A549 (cell line): ENCODE data around the gene IER5L.

Experiments
- BHLHE40 ChIP-seq: IDR thresholded peaks from 2 replicates; pipeline ENCODE4 v1.6.1; 2012; ENCODE audit warnings: low read depth, low read length, inconsistent platforms
- CBX2 ChIP-seq: fragments of 200-600 bp; sonication (generic); IDR thresholded peaks from 2 replicates; pipeline ENCODE4 v1.6.1; 2016; ENCODE audit warnings: low read depth, mild to moderate bottlenecking, borderline replicate concordance
- EHMT2 ChIP-seq: fragments of 200-600 bp; sonication (generic); IDR thresholded peaks from 2 replicates; pipeline ENCODE4 v1.6.1; 2016; ENCODE audit warnings: antibody characterized with exemption, low read depth, mild to moderate bottlenecking, moderate library complexity
- HEYL ChIP-seq: fragments of 250-450 bp; sonication (Bioruptor Pico); IDR thresholded peaks from 2 replicates; pipeline ENCODE4 v1.8.0; 2021; ENCODE audit warnings: mild to moderate bottlenecking, moderate library complexity
- KDM1A ChIP-seq: fragments of 200-600 bp; sonication (generic); IDR thresholded peaks from 2 replicates; pipeline ENCODE4 v1.6.1; 2016; ENCODE audit warnings: low read depth, mild to moderate bottlenecking
- NR3C1 ChIP-seq: fragments of >200 bp; sonication (Bioruptor Twin); formaldehyde crosslinking; IDR thresholded peaks from 3 replicates; pipeline ENCODE4 v1.6.1; 2017
- RNF2 ChIP-seq: fragments of 200-600 bp; sonication (generic); IDR thresholded peaks from 2 replicates; pipeline ENCODE4 v1.6.1; 2016; ENCODE audit warnings: low read depth, mild to moderate bottlenecking, antibody characterized with exemption, moderate library complexity, borderline replicate concordance
- TF ChIP-seq, protein P1 (sequence below): fragments of >200 bp; sonication (Bioruptor Twin); formaldehyde crosslinking; IDR thresholded peaks from 3 replicates; pipeline ENCODE4 v1.5.1; 2016
- TF ChIP-seq, protein P2 (sequence below): IDR thresholded peaks from 2 replicates; pipeline ENCODE4 v1.6.1; 2012

DNA sequence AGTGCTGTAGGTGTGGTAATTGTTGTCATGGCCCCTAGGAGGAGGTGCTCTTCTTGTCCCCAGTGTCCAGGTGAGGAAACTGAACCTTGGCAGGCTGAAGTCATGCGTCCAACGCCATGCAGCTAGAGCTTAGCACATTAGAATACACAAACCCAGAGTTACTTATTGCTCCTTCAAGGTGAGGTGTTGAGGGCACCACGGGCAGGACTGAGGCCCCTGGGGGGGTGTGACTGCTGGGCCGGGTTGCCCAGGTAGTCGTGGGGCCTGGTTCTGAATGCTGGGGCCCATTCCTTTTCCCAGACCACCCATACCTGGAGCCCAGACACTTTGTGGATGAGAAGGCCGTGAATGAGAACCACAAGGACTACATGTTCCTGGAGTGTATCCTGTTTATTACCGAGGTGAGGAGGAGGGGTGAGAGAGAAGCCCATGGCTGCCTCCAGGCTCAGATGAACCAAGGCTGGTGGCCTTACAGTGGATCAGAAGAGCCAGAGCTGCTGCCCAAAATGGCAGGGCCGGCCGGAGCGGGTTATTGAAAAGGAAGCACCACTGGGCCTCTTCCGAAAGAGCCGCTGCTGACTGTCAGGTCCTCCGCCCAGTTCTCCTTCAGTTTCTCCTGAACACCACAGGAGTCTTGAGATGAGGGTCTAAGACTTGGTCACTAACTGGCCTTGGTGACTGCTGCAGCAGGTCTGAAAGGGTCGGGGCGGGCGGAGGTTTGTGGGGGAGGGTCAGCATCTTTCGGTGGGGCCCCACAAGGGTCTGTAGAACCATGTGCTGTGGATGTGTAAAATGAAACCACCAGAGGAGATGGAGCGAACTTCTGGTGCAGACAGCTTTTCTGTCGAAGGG is 40.5 kb downstream of the IER5L start:
- TF ChIP-seq BHLHE40 (no peak), HEYL (CRISPR knock-in tag) (no peak), CBX2 (no peak), EHMT2 (no peak), RNF2 (no peak), KDM1A (no peak), NR3C1 (no peak)
- TF ChIP-seq, protein P1, sequence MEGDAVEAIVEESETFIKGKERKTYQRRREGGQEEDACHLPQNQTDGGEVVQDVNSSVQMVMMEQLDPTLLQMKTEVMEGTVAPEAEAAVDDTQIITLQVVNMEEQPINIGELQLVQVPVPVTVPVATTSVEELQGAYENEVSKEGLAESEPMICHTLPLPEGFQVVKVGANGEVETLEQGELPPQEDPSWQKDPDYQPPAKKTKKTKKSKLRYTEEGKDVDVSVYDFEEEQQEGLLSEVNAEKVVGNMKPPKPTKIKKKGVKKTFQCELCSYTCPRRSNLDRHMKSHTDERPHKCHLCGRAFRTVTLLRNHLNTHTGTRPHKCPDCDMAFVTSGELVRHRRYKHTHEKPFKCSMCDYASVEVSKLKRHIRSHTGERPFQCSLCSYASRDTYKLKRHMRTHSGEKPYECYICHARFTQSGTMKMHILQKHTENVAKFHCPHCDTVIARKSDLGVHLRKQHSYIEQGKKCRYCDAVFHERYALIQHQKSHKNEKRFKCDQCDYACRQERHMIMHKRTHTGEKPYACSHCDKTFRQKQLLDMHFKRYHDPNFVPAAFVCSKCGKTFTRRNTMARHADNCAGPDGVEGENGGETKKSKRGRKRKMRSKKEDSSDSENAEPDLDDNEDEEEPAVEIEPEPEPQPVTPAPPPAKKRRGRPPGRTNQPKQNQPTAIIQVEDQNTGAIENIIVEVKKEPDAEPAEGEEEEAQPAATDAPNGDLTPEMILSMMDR = no peak
- TF ChIP-seq, protein P2, sequence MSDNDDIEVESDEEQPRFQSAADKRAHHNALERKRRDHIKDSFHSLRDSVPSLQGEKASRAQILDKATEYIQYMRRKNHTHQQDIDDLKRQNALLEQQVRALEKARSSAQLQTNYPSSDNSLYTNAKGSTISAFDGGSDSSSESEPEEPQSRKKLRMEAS = no peak
